GM12872 (cell line): ENCODE measurements around the gene MICOS13.

Experiments used
- TF ChIP-seq, protein P1 (sequence below): IDR thresholded peaks from 3 replicates; pipeline ENCODE4 v1.5.1; 2011; ENCODE audit warnings: low read depth, mild to moderate bottlenecking, low read length, moderate library complexity; ENCODE audit not compliant: insufficient read depth

MICOS13 gene

DNA sequence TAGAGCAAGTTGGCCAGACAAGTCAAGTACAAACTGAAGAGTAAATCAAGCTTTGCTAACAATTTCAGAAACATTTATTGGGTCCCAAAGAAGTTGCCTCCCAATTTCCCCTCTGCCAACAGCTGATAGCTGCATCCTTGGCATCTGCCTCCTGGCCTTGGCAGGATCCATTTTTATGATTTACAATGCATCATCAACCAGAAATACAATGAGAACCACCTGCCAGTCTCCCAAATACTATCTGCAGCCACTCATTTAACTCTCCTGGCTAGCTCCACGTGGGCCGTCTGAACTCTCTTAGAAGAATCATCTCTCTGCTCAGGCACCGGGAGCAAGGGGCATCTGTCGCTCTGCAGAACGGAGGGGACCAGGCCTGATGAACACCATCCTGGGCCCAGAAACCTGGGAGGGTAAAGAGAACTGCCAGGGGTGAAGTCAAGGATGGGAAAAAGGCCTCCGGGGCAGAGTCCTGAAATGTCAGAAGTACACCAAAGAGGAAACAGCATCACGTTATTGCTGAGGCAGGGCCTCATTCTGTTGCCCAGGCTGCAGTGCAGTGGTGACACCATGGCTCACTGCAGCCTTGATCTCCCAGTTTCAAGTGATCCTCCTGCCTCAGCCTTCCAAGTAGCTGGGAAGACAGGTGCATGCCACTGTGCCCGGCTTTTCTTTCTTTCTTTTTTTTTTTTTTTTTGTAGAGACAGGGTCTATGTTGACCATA lies 37.1 kb upstream of the MICOS13 start:
- TF ChIP-seq, protein P1, sequence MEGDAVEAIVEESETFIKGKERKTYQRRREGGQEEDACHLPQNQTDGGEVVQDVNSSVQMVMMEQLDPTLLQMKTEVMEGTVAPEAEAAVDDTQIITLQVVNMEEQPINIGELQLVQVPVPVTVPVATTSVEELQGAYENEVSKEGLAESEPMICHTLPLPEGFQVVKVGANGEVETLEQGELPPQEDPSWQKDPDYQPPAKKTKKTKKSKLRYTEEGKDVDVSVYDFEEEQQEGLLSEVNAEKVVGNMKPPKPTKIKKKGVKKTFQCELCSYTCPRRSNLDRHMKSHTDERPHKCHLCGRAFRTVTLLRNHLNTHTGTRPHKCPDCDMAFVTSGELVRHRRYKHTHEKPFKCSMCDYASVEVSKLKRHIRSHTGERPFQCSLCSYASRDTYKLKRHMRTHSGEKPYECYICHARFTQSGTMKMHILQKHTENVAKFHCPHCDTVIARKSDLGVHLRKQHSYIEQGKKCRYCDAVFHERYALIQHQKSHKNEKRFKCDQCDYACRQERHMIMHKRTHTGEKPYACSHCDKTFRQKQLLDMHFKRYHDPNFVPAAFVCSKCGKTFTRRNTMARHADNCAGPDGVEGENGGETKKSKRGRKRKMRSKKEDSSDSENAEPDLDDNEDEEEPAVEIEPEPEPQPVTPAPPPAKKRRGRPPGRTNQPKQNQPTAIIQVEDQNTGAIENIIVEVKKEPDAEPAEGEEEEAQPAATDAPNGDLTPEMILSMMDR: no peak

DNA sequence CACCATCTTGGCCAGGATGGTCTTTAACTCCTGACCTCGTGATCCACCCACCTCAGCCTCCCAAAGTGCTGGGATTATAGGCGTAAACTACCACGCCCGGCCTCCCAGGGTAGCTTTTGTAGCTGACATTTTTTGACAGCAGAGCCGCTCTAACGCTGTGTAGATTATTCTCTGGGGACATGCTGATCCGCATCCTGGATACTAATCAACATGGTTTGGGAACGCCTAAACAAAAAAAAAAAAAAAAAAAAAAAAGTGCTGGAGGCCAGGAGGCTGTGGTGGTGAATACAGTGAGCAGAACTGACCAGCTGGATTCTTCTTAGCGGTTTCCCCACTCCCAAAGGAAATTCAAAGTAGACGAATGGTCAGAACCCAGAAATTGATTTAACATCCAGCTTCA lies 34.5 kb upstream of the MICOS13 start:
- TF ChIP-seq, protein P1: no peak

DNA sequence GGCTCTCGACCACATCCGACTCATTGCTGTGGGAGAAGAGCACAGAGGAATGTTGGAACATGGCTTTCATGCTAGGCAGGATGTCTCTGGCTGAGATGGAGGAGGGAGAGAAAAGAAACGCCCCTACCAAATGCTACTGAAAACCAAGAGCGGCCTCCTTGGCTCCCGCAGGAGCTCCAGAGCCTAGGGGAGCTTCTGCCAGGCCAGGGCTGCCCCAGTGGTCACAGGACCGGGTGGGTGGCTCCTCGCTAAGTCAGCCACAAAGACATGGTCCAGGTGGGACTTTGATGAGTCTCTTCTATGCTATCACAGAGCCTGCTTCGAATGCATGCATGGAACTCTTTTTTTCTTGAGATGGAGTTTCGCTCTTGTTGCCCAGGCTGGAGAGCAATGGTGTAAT lies 32.9 kb upstream of the MICOS13 start:
- TF ChIP-seq, protein P1: no peak

DNA sequence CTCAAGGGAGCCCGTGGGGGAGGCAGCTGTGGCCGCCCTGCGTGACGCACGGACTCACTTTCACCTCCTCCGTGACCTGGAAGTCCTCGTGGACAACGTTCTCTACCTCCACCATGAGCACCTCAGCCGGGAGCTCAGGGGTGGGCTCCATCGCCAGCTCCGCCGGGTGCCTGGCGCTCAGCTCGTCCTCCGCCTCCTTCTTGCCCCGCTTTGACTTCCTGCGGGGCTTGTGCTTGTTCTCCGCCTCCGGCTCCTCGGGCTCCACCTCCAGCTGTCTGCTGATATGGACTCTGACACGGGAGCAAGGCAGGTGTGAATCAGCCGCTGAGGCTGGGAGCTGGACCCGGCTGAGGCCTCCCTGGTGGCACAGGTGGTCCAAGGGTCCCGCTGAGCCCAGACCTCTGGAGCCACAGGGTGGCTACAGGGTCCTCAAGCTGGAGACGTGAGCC lies 31.4 kb upstream of the MICOS13 start:
- TF ChIP-seq, protein P1: no peak

DNA sequence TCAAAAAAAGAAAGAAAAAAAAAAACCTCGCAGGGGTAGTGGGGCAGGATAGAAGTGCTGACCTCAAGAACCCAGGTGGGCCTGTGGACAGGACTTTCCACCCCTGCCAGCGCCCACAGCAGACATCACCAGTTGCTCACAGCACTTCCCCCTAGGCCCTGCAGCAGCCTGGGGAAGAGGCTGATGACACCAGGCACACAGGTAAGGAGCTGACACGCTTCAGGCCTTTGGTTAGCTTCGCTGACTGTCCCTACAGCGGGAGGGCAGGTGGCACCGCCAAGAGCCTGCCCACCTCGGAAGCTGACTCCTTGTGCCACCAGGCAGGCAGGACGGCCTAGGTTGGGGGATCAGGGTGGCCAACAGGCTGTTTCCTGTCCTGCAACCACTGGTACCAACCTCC lies 30.7 kb upstream of the MICOS13 start:
- TF ChIP-seq, protein P1: no peak

DNA sequence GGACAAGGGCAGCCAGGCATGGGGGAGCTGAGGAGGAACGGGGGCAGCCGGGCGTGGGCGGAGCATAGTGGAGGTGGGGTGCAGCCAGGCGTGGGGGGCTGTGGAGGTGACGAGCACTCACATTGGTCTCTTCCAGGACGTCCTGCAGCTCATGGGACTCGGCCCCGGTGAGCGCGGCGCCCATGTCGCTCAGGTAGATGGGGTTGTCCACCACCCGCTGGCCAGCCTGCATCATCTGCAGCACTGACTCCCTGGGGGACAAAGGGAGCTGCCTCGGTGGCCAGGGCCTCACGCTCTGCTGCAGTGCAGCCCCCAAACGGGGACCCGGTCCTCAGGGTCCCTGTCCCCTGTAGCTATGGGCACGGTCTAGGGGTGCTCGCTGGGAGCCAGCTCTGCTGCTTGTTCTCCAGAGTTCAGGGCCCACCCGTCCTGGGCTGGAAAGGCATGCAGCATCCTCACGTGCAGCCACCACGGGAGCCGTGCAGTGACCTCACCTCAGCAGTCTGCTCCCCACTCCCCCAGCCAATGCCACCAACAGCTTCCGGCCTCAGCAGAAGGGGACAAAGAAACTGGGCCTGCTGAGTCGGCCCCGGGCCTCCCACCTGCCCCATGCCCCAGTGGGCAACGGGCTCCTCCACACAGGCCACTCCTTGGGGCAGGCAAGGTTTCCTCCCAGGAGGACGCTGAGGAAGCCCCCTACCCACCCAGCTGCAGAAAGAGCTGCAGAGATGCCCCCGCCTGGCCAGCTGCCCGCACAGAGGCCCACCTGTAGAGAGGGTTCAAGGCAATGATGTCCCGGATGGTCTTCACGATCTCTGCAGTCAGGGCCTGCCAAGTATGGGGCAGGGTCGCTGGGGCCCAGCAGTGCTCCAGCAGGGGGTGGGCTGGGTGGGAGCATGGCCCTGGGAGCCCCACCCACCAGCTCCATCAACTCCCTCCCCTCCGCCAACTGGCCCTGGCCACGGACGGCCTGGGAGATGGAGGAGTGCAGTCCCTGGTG lies 27.6 kb upstream of the MICOS13 start:
- TF ChIP-seq, protein P1: no peak

DNA sequence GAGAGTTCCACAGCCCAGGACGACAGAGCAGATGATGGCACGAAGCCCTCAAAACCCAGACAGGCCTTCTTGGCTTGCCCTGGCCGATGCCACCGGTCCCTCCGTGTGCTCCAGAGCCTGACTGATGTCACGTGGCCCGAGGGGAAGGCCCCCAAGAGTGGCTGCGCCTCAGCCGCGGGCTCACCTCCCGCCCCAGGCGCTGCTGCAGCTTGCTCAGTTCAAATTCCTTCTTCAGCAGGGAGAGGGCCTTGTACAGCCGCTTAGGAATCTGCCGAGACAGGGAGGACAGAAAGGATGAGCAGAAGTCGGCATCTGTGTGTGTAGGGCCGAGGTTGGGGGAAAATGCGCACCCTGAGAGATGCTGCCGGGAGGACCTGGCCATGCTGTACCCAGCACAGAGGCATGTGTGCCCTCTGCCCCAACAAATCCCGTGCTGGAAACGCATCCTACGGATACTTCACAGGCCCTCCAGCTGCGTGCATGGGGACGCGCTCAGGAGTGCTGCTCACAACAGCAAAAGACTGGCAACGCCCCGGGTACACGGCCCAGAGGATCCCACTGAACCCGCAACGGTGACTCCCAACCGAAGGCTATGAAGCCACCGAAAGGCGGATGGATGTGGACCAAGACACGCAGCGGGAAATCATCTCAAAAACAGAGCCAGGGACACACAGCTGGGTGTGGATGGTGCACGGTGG lies 26.7 kb upstream of the MICOS13 start:
- TF ChIP-seq, protein P1: no peak
